HFFc6 (cell line): ENCODE results near the gene PTBP1. TPM values are rescaled to one million over a fixed set of nuclear protein-coding genes. Genes with fewer than 3 reads are reported as not detected.

ENCODE experiments used
- DNase-seq: peaks from one replicate; pipeline ENCODE4 v3.0.0-alpha.2; 2018
- H3K27ac Mint-ChIP-seq: 2 replicates; pipeline ENCODE4 v1.8.0; 2020; ENCODE audit warnings: mild to moderate bottlenecking, mixed read lengths
- H3K27me3 Mint-ChIP-seq: 2 replicates; pipeline ENCODE4 v1.8.0; 2021; ENCODE audit warnings: mild to moderate bottlenecking, moderate library complexity, mixed read lengths; ENCODE audit not compliant: insufficient read depth
- H3K36me3 Mint-ChIP-seq: 2 replicates; pipeline ENCODE4 v1.8.0; 2021; ENCODE audit warnings: low read depth, mixed read lengths
- H3K4me1 Mint-ChIP-seq: 2 replicates; pipeline ENCODE4 v1.8.0; 2020; ENCODE audit warnings: low read depth, mixed read lengths
- H3K4me3 Mint-ChIP-seq: 2 replicates; pipeline ENCODE4 v1.8.0; 2020; ENCODE audit warnings: mild to moderate bottlenecking, moderate library complexity, mixed read lengths
- H3K9me3 Mint-ChIP-seq: 2 replicates; pipeline ENCODE4 v1.8.0; 2020; ENCODE audit warnings: mild to moderate bottlenecking, mixed read lengths
- CTCF ChIP-seq: fragments of 200-600 bp; sonication (generic); IDR thresholded peaks from 2 replicates; pipeline ENCODE4 v1.5.0; 2021; ENCODE audit warnings: antibody characterized with exemption, mild to moderate bottlenecking
- total RNA-seq, 6 experiments: library from RNA; stranded (reverse); fragmentation: NEBNext Ultra II Directional; extraction: Animal tissue kit (Norgen Biotek cat#: 25700); gene quantifications; 2 replicates in 1 of 6; 3 replicates in 5 of 6; pipeline ENCODE4 v1.2.3, GENCODE V29; 2021

PTBP1 gene
- total RNA-seq, 6 experiments from 2014 or later: 307 to 421 (median 380) TPM

GRCh38 chr19:752652-753517 is 44.4 kb upstream of the PTBP1 start:
- TF ChIP-seq CTCF: no peak
- no peaks in the 10 kb centered on the region; the same call in none of the 2 replicates for H3K27me3 Mint-ChIP-seq
- peaks cover 11% of the 10 kb centered on the region; the same call in 1 of the 2 replicates for H3K9me3 Mint-ChIP-seq
- peak overlapping the region; percentile 27 for H3K4me3 Mint-ChIP-seq
- peaks cover 17% of the 10 kb centered on the region for H3K4me1 Mint-ChIP-seq
- H3K27ac Mint-ChIP-seq: peak overlapping the region; percentile 96
- DNase-seq: peak; percentile 80
- H3K36me3 Mint-ChIP-seq: no peaks in the 10 kb centered on the region

- Mint-ChIP-seq H3K4me3 (no peak overlapping the region), H3K27ac (no peak overlapping the region), H3K9me3 (peaks cover 22% of the 10 kb centered on the region), H3K4me1 (peaks cover 17% of the 10 kb centered on the region), H3K27me3 (peaks cover 2% of the 10 kb centered on the region), H3K36me3 (peaks cover 9% of the 10 kb centered on the region)
- no peak for TF ChIP-seq CTCF
- DNase-seq: no peak
Measured at GRCh38 chr19:754530-754929, 42.7 kb upstream of the PTBP1 start.

- Mint-ChIP-seq H3K36me3 (peaks cover 12% of the 10 kb centered on the region), H3K27me3 (peaks cover 5% of the 10 kb centered on the region), H3K4me3 (no peak overlapping the region), H3K27ac (no peak overlapping the region), H3K9me3 (peaks cover 28% of the 10 kb centered on the region), H3K4me1 (peaks cover 17% of the 10 kb centered on the region)
- DNase-seq: no peak
- no peak for TF ChIP-seq CTCF
Measured at GRCh38 chr19:755063-755462, 42.2 kb upstream of the PTBP1 start.

GRCh38 chr19:756236-756635 is 41.0 kb upstream of the PTBP1 start:
- peaks cover 12% of the 10 kb centered on the region for H3K36me3 Mint-ChIP-seq

More at GRCh38 chr19:756236-756635, 41.0 kb upstream of the PTBP1 start:
- Mint-ChIP-seq H3K4me3 (no peak overlapping the region), H3K27me3 (peaks cover 8% of the 10 kb centered on the region), H3K27ac (no peak overlapping the region), H3K9me3 (peaks cover 29% of the 10 kb centered on the region), H3K4me1 (peaks cover 17% of the 10 kb centered on the region)
- TF ChIP-seq CTCF: no peak
- DNase-seq: peak; percentile 52
